Measurements from ENCODE around the gene SRGAP1.

SRGAP1 gene

GRCh38 chr12:63894132-63894531 lies 49.6 kb downstream of the SRGAP1 start:
- in situ Hi-C loops (cut with MboI; ENCODE audit: low pct_unique_long_range_greater_than_20kb, low sequenced_read_pairs), result no loop called here
- DNase-seq, result peak; percentile 14

GRCh38 chr12:63895841-63896240 lies 51.3 kb downstream of the SRGAP1 start:
- in situ Hi-C loops (cut with MboI; ENCODE audit: low pct_unique_long_range_greater_than_20kb, low sequenced_read_pairs), result no loop called here
- DNase-seq, result no peak

GRCh38 chr12:63897931-63898330 lies 53.4 kb downstream of the SRGAP1 start:
- peak; percentile 46 for DNase-seq
- in situ Hi-C loops (cut with MboI; ENCODE audit: low pct_unique_long_range_greater_than_20kb, low sequenced_read_pairs), result no loop called here

GRCh38 chr12:63898764-63899337 lies 54.4 kb downstream of the SRGAP1 start:
- DNase-seq, result no peak
- in situ Hi-C loops (cut with MboI; ENCODE audit: low pct_unique_long_range_greater_than_20kb, low sequenced_read_pairs), result no loop called here

GRCh38 chr12:63899396-63899795 lies 54.9 kb downstream of the SRGAP1 start:
- DNase-seq, result no peak
- in situ Hi-C loops (cut with MboI; ENCODE audit: low pct_unique_long_range_greater_than_20kb, low sequenced_read_pairs), result no loop called here

- in situ Hi-C loops (cut with MboI; ENCODE audit: low pct_unique_long_range_greater_than_20kb, low sequenced_read_pairs), result no loop called here
- no peak for DNase-seq
Observed at GRCh38 chr12:63900922-63901793, 56.7 kb downstream of the SRGAP1 start.

GRCh38 chr12:63904653-63905052 lies 60.2 kb downstream of the SRGAP1 start:
- in situ Hi-C loops (cut with MboI; ENCODE audit: low pct_unique_long_range_greater_than_20kb, low sequenced_read_pairs), result no loop called here
- no peak for DNase-seq

GRCh38 chr12:63905544-63905943 lies 61.0 kb downstream of the SRGAP1 start:
- no peak for DNase-seq

GRCh38 chr12:63906876-63907275 lies 62.4 kb downstream of the SRGAP1 start:
- in situ Hi-C loops (cut with MboI; ENCODE audit: low pct_unique_long_range_greater_than_20kb, low sequenced_read_pairs), result no loop called here
- DNase-seq, result no peak

More at GRCh38 chr12:63905544-63905943, 61.0 kb downstream of the SRGAP1 start:
- in situ Hi-C loops (cut with MboI; ENCODE audit: low pct_unique_long_range_greater_than_20kb, low sequenced_read_pairs), result no loop called here

- in situ Hi-C loops (cut with MboI; ENCODE audit: low pct_unique_long_range_greater_than_20kb, low sequenced_read_pairs), result no loop called here
- DNase-seq, result no peak
Observed at GRCh38 chr12:63907561-63907960, 63.1 kb downstream of the SRGAP1 start.

- no peak for DNase-seq
- in situ Hi-C loops (cut with MboI; ENCODE audit: low pct_unique_long_range_greater_than_20kb, low sequenced_read_pairs), result no loop called here
Observed at GRCh38 chr12:63909746-63910145, 65.2 kb downstream of the SRGAP1 start.

- in situ Hi-C loops (cut with MboI; ENCODE audit: low pct_unique_long_range_greater_than_20kb, low sequenced_read_pairs), result no loop called here
- DNase-seq, result no peak
Observed at GRCh38 chr12:63911341-63911740, 66.8 kb downstream of the SRGAP1 start.

- peak; percentile 38 for DNase-seq
- in situ Hi-C loops (cut with MboI; ENCODE audit: low pct_unique_long_range_greater_than_20kb, low sequenced_read_pairs), result no loop called here
Observed at GRCh38 chr12:63912651-63913050, 68.2 kb downstream of the SRGAP1 start.

GRCh38 chr12:63913929-63914328 lies 69.4 kb downstream of the SRGAP1 start:
- in situ Hi-C loops (cut with MboI; ENCODE audit: low pct_unique_long_range_greater_than_20kb, low sequenced_read_pairs), result no loop called here
- no peak for DNase-seq

- no peak for DNase-seq
- in situ Hi-C loops (cut with MboI; ENCODE audit: low pct_unique_long_range_greater_than_20kb, low sequenced_read_pairs), result no loop called here
Observed at GRCh38 chr12:63915105-63915800, 70.8 kb downstream of the SRGAP1 start.

GRCh38 chr12:63916561-63917476 lies 72.3 kb downstream of the SRGAP1 start:
- DNase-seq, result peak; percentile 49
- in situ Hi-C loops (cut with MboI; ENCODE audit: low pct_unique_long_range_greater_than_20kb, low sequenced_read_pairs), result no loop called here

- no peak for DNase-seq
- in situ Hi-C loops (cut with MboI; ENCODE audit: low pct_unique_long_range_greater_than_20kb, low sequenced_read_pairs), result no loop called here
Observed at GRCh38 chr12:63917477-63917862, 73.0 kb downstream of the SRGAP1 start.

GRCh38 chr12:63917864-63918799 lies 73.6 kb downstream of the SRGAP1 start:
- in situ Hi-C loops (cut with MboI; ENCODE audit: low pct_unique_long_range_greater_than_20kb, low sequenced_read_pairs), result no loop called here
- peak; percentile 35 for DNase-seq
